ENCODE measurements around the gene OR10P1.
"Not testable (repeated sequence)": the region's sequence is repeated elsewhere in the genome, so short reads cannot be mapped to it uniquely, and the experiment has no call there.

OR10P1 gene

GRCh38 chr12:55636853-55637252 is at the start of gene OR10P1:
Gene OR10P1 (plus strand): TSS chr12:55636892. CDS start chr12:55636892, 0 bp downstream.
- DNase-seq (ENCODE audit: low spot score) = no peak

- DNase-seq (ENCODE audit: low spot score) = not testable (repeated sequence)
Measured at GRCh38 chr12:55590152-55590551, 46.5 kb upstream of the OR10P1 start.

- DNase-seq (ENCODE audit: low spot score) = no peak
Measured at GRCh38 chr12:55607821-55608594, 28.7 kb upstream of the OR10P1 start.

- no peak for DNase-seq (ENCODE audit: low spot score)
Measured at GRCh38 chr12:55610598-55610997, 26.1 kb upstream of the OR10P1 start.

- no peak for DNase-seq (ENCODE audit: low spot score)
Measured at GRCh38 chr12:55612646-55613045, 24.0 kb upstream of the OR10P1 start.

- no peak for DNase-seq (ENCODE audit: low spot score)
Measured at GRCh38 chr12:55614764-55615163, 21.9 kb upstream of the OR10P1 start.

- DNase-seq (ENCODE audit: low spot score) = peak; percentile 69
Measured at GRCh38 chr12:55619354-55620138, 17.1 kb upstream of the OR10P1 start.

- no peak for DNase-seq (ENCODE audit: low spot score)
Measured at GRCh38 chr12:55624056-55624455, 12.6 kb upstream of the OR10P1 start.

GRCh38 chr12:55626154-55626553 is 10.5 kb upstream of the OR10P1 start:
- DNase-seq (ENCODE audit: low spot score) = no peak

- no peak for DNase-seq (ENCODE audit: low spot score)
Measured at GRCh38 chr12:55629058-55629841, 7.4 kb upstream of the OR10P1 start.

GRCh38 chr12:55631056-55631455 is 5.6 kb upstream of the OR10P1 start:
- DNase-seq (ENCODE audit: low spot score) = no peak

- DNase-seq (ENCODE audit: low spot score) = no peak
Measured at GRCh38 chr12:55631733-55632132, 5.0 kb upstream of the OR10P1 start.

GRCh38 chr12:55633151-55633550 is 3.5 kb upstream of the OR10P1 start:
- no peak for DNase-seq (ENCODE audit: low spot score)

- no peak for DNase-seq (ENCODE audit: low spot score)
Measured at GRCh38 chr12:55636116-55636655, 506 bp upstream of the OR10P1 start.

GRCh38 chr12:55637467-55637866 is 775 bp downstream of the OR10P1 start:
- no peak for DNase-seq (ENCODE audit: low spot score)

- no peak for DNase-seq (ENCODE audit: low spot score)
Measured at GRCh38 chr12:55641595-55641994, 4.9 kb downstream of the OR10P1 start.

GRCh38 chr12:55642267-55642666 is 5.6 kb downstream of the OR10P1 start:
- no peak for DNase-seq (ENCODE audit: low spot score)

GRCh38 chr12:55642669-55643068 is 6.0 kb downstream of the OR10P1 start:
- no peak for DNase-seq (ENCODE audit: low spot score)

- no peak for DNase-seq (ENCODE audit: low spot score)
Measured at GRCh38 chr12:55644591-55644990, 7.9 kb downstream of the OR10P1 start.

GRCh38 chr12:55647027-55647426 is 10.3 kb downstream of the OR10P1 start:
- DNase-seq (ENCODE audit: low spot score) = no peak

GRCh38 chr12:55650620-55651298 is 14.1 kb downstream of the OR10P1 start:
- not testable (repeated sequence) for DNase-seq (ENCODE audit: low spot score)

- DNase-seq (ENCODE audit: low spot score) = no peak
Measured at GRCh38 chr12:55651299-55651683, 14.6 kb downstream of the OR10P1 start.

Measured in putamen (tissue), 1 donor.